NCI-H2081 treated with DMSO at 0.1 percent for 48 hours (cell line): ENCODE data around the gene STRA8.
"Not testable (repeated sequence)": the region's sequence is repeated elsewhere in the genome, so short reads cannot be mapped to it uniquely, and the experiment has no call there.

ENCODE experiments used
- DNase-seq: peaks from one replicate; lab custom pipeline; 2025; lab: John Stamatoyannopoulos, UW

The STRA8 gene

GRCh38 chr7:135204876-135205275 lies 28.8 kb upstream of the STRA8 start:
- no peak for DNase-seq

- no peak for DNase-seq
These were observed 27.8 kb upstream of the STRA8 start for GRCh38 chr7:135205850-135206249.

- DNase-seq: no peak
These were observed 26.7 kb upstream of the STRA8 start for GRCh38 chr7:135206941-135207391.

- DNase-seq: no peak
These were observed 26.1 kb upstream of the STRA8 start for GRCh38 chr7:135207406-135208101.

GRCh38 chr7:135208102-135208793 lies 25.4 kb upstream of the STRA8 start:
- DNase-seq: no peak

GRCh38 chr7:135209225-135209834 lies 24.3 kb upstream of the STRA8 start:
- no peak for DNase-seq

- no peak for DNase-seq
These were observed 22.8 kb upstream of the STRA8 start for GRCh38 chr7:135210888-135211178.

- peak; percentile 59 for DNase-seq
These were observed 22.3 kb upstream of the STRA8 start, which contains the start of gene WDR91 for GRCh38 chr7:135211179-135211945. Gene WDR91, minus strand, starts transcription at chr7:135211526. Its CDS starts 24 bp downstream, at chr7:135211502.

- DNase-seq: not testable (repeated sequence)
These were observed 21.5 kb upstream of the STRA8 start for GRCh38 chr7:135211946-135212685.

GRCh38 chr7:135213831-135214230 lies 19.8 kb upstream of the STRA8 start:
- no peak for DNase-seq

- DNase-seq: no peak
These were observed 18.5 kb upstream of the STRA8 start for GRCh38 chr7:135215180-135215579.

GRCh38 chr7:135215698-135216097 lies 17.9 kb upstream of the STRA8 start:
- DNase-seq: no peak

GRCh38 chr7:135217645-135218509 lies 15.8 kb upstream of the STRA8 start:
- DNase-seq: no peak

GRCh38 chr7:135224027-135224426 lies 9.6 kb upstream of the STRA8 start:
- no peak for DNase-seq

GRCh38 chr7:135231686-135232085 lies 2.0 kb upstream of the STRA8 start:
- no peak for DNase-seq

- DNase-seq: no peak
These were observed 1.6 kb upstream of the STRA8 start for GRCh38 chr7:135232087-135232486.

GRCh38 chr7:135232720-135233119 lies 918 bp upstream of the STRA8 start:
- no peak for DNase-seq

- DNase-seq: not testable (repeated sequence)
These were observed 457 bp downstream of the STRA8 start for GRCh38 chr7:135234095-135234494.

- DNase-seq: no peak
These were observed 1.1 kb downstream of the STRA8 start for GRCh38 chr7:135234727-135235126.

GRCh38 chr7:135235841-135236240 lies 2.2 kb downstream of the STRA8 start:
- DNase-seq: no peak

- no peak for DNase-seq
These were observed 3.1 kb downstream of the STRA8 start for GRCh38 chr7:135236727-135237126.
